ENCODE measurements around the gene AHNAK. TPM values are rescaled to one million over a fixed set of nuclear protein-coding genes. Genes with fewer than 3 reads are reported as not detected.

AHNAK gene
- total and polyA plus RNA-seq, 9 donors: 114 to 699 (median 540) TPM

DNA sequence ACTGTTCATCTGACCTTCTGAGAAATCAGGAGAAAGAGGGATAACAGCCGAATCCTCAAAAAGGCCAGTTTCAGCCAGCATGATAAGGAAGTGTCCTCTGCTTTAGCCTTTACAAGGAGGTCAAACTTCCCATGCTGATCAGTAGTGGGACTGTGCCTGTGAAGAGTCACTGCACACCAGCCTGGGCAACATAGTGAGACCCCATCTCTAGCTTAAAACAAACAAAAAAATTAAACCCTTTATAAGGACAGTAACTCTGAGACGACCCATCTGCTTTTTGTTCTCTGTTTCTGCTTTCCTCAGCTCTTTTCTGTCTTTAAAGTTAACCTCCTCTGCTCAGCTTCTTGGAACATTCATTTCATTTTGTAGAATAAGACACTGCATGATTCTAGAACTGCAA is 78.0 kb downstream of the AHNAK start:
- H3K27ac ChIP-seq: no peak overlapping the region
- 35 to 42% (median 40%) methylated on average over 2 of the region's 2 CpGs for WGBS, 3 donors
- TF ChIP-seq EP300 (IDR thresholded peaks at IDR 0.05): no peak
- no peak for TF ChIP-seq POLR2A (IDR thresholded peaks at IDR 0.05)
- TF ChIP-seq, protein P1, sequence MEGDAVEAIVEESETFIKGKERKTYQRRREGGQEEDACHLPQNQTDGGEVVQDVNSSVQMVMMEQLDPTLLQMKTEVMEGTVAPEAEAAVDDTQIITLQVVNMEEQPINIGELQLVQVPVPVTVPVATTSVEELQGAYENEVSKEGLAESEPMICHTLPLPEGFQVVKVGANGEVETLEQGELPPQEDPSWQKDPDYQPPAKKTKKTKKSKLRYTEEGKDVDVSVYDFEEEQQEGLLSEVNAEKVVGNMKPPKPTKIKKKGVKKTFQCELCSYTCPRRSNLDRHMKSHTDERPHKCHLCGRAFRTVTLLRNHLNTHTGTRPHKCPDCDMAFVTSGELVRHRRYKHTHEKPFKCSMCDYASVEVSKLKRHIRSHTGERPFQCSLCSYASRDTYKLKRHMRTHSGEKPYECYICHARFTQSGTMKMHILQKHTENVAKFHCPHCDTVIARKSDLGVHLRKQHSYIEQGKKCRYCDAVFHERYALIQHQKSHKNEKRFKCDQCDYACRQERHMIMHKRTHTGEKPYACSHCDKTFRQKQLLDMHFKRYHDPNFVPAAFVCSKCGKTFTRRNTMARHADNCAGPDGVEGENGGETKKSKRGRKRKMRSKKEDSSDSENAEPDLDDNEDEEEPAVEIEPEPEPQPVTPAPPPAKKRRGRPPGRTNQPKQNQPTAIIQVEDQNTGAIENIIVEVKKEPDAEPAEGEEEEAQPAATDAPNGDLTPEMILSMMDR (IDR thresholded peaks at IDR 0.05): no peak
- H3K27me3 ChIP-seq: no peaks in the 10 kb centered on the region
- no peak for DNase-seq
- H3K4me3 ChIP-seq: no peak overlapping the region
- H3K4me1 ChIP-seq (ENCODE audit: insufficient read depth): peaks cover 7% of the 10 kb centered on the region
- no peaks in the 10 kb centered on the region for H3K36me3 ChIP-seq
- intact Hi-C loops (cut with DNase I): no loop called here
- no peaks in the 10 kb centered on the region for H3K9me3 ChIP-seq

DNA sequence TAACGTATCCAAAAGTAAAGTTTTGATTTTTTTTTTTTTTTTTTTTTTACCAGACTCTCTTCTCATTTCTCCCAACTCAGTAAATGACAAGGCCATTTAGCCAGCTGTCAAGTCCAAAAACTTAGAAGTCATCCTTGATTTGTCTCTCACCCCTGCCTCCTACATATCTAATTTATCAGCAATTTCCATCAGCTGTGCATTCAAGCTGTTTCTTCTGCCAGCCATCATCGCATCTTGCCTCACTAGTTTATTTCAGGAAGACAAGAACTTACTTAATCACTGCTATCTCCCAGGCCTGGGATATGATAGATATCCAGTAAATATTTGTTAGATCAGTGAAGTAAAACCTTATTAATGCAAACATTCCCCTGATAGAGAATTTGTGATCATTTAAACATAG is 80.2 kb downstream of the AHNAK start:
- intact Hi-C loops (cut with DNase I): no loop called here
- Histone ChIP-seq H3K36me3 (no peaks in the 10 kb centered on the region), H3K27ac (no peak overlapping the region), H3K9me3 (no peaks in the 10 kb centered on the region), H3K4me1 (ENCODE audit: insufficient read depth) (no peaks in the 10 kb centered on the region), H3K27me3 (no peaks in the 10 kb centered on the region), H3K4me3 (no peak overlapping the region)
- TF ChIP-seq POLR2A (IDR thresholded peaks at IDR 0.05): no peak
- TF ChIP-seq, protein P1 (IDR thresholded peaks at IDR 0.05): no peak
- no peak for TF ChIP-seq EP300 (IDR thresholded peaks at IDR 0.05)
- DNase-seq: no peak
- 86 to 89% (median 87%) methylated on average over 2 of the region's 2 CpGs for WGBS, 3 donors

DNA sequence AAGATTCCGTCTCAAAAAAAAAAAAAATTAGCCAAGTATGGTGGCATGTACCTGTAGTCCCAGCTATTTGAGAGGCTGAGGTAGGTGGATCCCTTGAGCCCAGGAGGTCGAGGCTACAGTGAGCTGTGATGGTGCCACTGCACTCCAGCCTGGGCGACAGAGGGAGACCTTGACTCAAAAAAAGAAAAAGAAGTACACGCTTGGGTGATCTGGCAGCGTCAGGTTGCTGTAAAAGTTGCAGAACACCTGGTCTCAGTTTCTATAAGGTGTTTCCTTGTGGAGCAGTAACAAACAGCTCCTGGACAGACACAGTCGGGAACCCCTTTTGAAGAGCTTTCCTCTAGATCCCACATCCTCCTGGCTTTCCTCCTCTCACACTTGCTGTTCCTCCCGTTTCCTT is 82.0 kb downstream of the AHNAK start:
- Histone ChIP-seq H3K9me3 (no peaks in the 10 kb centered on the region), H3K36me3 (no peaks in the 10 kb centered on the region), H3K4me1 (ENCODE audit: insufficient read depth) (no peaks in the 10 kb centered on the region), H3K4me3 (no peak overlapping the region), H3K27me3 (no peaks in the 10 kb centered on the region), H3K27ac (no peak overlapping the region)
- WGBS, 3 donors: 77 to 85% (median 82%) methylated on average over 7 of the region's 7 CpGs
- TF ChIP-seq, protein P1 (IDR thresholded peaks at IDR 0.05): no peak
- no peak for TF ChIP-seq POLR2A (IDR thresholded peaks at IDR 0.05)
- TF ChIP-seq EP300 (IDR thresholded peaks at IDR 0.05): no peak
- intact Hi-C loops (cut with DNase I): no loop called here
- no peak for DNase-seq

DNA sequence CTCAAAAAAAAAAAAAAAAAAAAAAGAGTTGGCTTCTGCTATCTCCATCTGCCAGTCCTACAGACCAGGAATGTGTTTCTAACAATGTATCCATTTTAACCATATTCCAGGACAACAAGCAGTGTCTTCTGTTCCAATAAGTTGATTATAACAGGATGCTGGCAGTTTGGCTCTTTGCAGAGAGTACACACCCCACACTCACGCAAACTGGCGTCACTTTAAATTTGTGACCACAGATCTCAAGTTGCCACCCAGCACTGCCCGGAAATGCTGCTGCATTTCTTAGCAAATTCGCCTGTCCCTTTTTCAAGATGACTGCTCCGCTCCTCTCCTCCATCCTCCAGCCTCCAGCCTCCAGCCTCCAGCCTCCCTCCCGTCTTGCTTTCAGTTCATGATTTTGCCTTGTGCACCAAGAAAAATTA is 83.5 kb downstream of the AHNAK start:
- intact Hi-C loops (cut with DNase I): no loop called here
- no peaks in the 10 kb centered on the region for H3K4me1 ChIP-seq (ENCODE audit: insufficient read depth)
- DNase-seq: no peak
- H3K9me3 ChIP-seq: no peaks in the 10 kb centered on the region
- 92 to 95% (median 92%) methylated on average over 6 of the region's 6 CpGs for WGBS, 3 donors
- H3K36me3 ChIP-seq: no peaks in the 10 kb centered on the region
- no peak overlapping the region for H3K27ac ChIP-seq
- no peak overlapping the region for H3K4me3 ChIP-seq
- TF ChIP-seq EP300 (IDR thresholded peaks at IDR 0.05) (no peak), POLR2A (IDR thresholded peaks at IDR 0.05) (no peak)
- TF ChIP-seq, protein P1 (IDR thresholded peaks at IDR 0.05): no peak
- no peaks in the 10 kb centered on the region for H3K27me3 ChIP-seq

DNA sequence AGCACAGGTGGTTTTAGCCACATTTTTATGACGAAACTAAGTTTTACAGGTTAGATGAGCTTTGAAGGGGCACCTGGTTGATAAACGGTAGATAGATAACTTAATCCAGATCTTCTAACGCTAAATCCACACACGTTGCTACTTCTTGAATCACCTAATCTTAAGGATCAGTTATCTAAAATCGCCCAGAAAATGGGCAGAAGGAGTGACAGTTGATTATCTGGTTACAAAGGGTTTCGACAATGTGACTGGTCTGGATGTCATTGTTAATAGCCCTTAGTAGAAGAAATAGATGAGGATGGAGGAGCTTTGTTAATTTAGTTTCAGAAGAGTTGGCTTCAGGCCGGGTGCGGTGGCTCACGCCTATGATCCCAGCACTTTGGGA is 84.1 kb downstream of the AHNAK start:
- no peak overlapping the region for H3K27ac ChIP-seq

More for the DNA sequence above, 84.1 kb downstream of the AHNAK start:
- Histone ChIP-seq H3K4me1 (ENCODE audit: insufficient read depth) (no peaks in the 10 kb centered on the region), H3K27me3 (no peaks in the 10 kb centered on the region), H3K36me3 (no peaks in the 10 kb centered on the region), H3K4me3 (no peak overlapping the region), H3K9me3 (no peaks in the 10 kb centered on the region)
- WGBS, 3 donors: 89 to 93% (median 93%) methylated on average over 9 of the region's 9 CpGs
- intact Hi-C loops (cut with DNase I): no loop called here
- TF ChIP-seq, protein P1 (IDR thresholded peaks at IDR 0.05): no peak
- TF ChIP-seq POLR2A (IDR thresholded peaks at IDR 0.05) (no peak), EP300 (IDR thresholded peaks at IDR 0.05) (no peak)
- DNase-seq: no peak

Data from ovary (tissue), 9 donors.